Naive B cell (primary cell): ENCODE data around the gene CACNA1C. TPM values are rescaled to one million over a fixed set of nuclear protein-coding genes. Genes with fewer than 3 reads are reported as not detected.

ENCODE experiments used
- ATAC-seq, 2 donors: fragments of 150-1000 bp; cut with Tn5 transposase; 2 replicates each; pipeline ENCODE4 v1.10.0; 2021; ENCODE audit warnings: low read depth in 2 of 2, mild to moderate bottlenecking in 2 of 2, moderate library complexity in 2 of 2
- DNase-seq: peaks from one replicate; pipeline ENCODE4 v3.0.0; 2022
- H3K27ac Mint-ChIP-seq, 6 donors: one replicate each; pipeline ENCODE4 v1.8.0; 2020 to 2022; ENCODE audit warnings: mild to moderate bottlenecking in 6 of 6, mixed read lengths in 6 of 6, moderate library complexity in 5 of 6, inconsistent platforms in 2 of 6
- H3K27me3 Mint-ChIP-seq, 3 donors: one replicate each; pipeline ENCODE4 v1.8.0; 2021 to 2022; ENCODE audit warnings: mixed read lengths in 3 of 3, mild to moderate bottlenecking in 1 of 3
- H3K36me3 Mint-ChIP-seq, 2 donors: one replicate each; pipeline ENCODE4 v1.8.0; 2020 to 2022; ENCODE audit warnings: mixed read lengths in 2 of 2, inconsistent platforms in 1 of 2, mild to moderate bottlenecking in 1 of 2
- H3K4me1 Mint-ChIP-seq, 3 donors: one replicate each; pipeline ENCODE4 v1.8.0; 2020 to 2022; ENCODE audit warnings: mixed read lengths in 3 of 3, inconsistent platforms in 1 of 3, mild to moderate bottlenecking in 1 of 3, moderate library complexity in 1 of 3
- H3K4me3 Mint-ChIP-seq, 8 donors: one replicate each; pipeline ENCODE4 v1.8.0; 2020 to 2022; ENCODE audit warnings: mild to moderate bottlenecking in 8 of 8, mixed read lengths in 8 of 8, moderate library complexity in 8 of 8, inconsistent platforms in 2 of 8
- H3K9me3 Mint-ChIP-seq, 7 donors: one replicate each; pipeline ENCODE4 v1.8.0; 2020 to 2022; ENCODE audit warnings: mixed read lengths in 7 of 7, mild to moderate bottlenecking in 5 of 7, inconsistent platforms in 2 of 7, moderate library complexity in 1 of 7
- polyA plus RNA-seq, 6 donors: library from polyadenylated mRNA; unstranded; fragments of 300-500 nt; fragmentation: Illumina TruSeq; gene quantifications; one replicate each; pipeline ENCODE4 v1.2.3, GENCODE V29; 2021; ENCODE audit warnings: low read depth in 6 of 6

Gene CACNA1C
- polyA plus RNA-seq, 6 donors from 2014 or later, result 0.03 to 0.09 (median 0.06) TPM; not detected in 1

DNA sequence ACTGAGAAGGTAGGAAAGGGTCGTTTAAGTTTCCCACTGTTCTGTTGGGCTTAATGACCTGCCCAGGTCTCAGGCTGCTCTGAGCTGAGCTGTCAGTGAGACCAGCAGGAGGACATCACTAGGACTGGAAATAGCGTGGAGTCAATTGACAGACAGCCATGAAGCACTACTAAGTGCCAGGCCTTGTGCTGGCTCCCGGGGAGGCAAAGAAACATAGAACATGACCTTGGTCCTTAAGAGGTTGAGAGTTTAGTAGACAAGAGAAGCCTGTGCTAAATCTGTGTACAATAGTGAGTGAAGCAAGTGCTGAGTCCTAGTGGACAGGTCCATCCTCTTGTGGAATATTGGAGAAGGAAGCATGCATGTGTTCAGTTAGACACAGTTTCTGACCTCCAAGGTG lies 239.2 kb downstream of the CACNA1C start:
- no peaks in the 10 kb centered on the region for H3K36me3 Mint-ChIP-seq
- no peak overlapping the region for H3K4me3 Mint-ChIP-seq
- no peak for DNase-seq
- peaks cover 0 to 11% (median 0%) of the 10 kb centered on the region in 3 donors for H3K27me3 Mint-ChIP-seq
- ATAC-seq, result no peak
- H3K4me1 Mint-ChIP-seq, result peaks cover 6 to 11% (median 9%) of the 10 kb centered on the region in 3 donors
- no peak overlapping the region for H3K27ac Mint-ChIP-seq
- no peaks in the 10 kb centered on the region for H3K9me3 Mint-ChIP-seq

DNA sequence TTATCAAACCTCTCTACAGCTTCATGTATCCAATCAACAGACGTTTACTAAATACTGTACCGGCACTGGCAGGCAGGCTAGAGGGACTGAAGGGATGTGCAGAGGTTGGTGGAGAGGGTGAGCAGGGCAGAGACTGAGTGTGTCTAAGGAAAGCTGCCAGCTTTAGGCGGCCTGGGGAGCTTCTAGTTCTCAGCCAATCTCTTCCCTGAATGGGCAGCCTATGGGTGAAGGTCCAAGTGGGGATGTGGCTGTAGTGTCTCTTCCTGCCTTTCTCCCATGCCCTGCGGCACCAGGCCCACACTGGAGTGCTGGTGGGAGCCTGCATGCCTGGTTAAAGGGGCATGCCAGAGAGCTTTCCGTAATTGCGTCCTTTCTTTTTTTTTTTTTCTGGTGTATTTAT lies 239.8 kb downstream of the CACNA1C start:
- H3K27me3 Mint-ChIP-seq, result peaks cover 0 to 10% (median 0%) of the 10 kb centered on the region in 3 donors
- DNase-seq (no peak), ATAC-seq (no peak)
- no peaks in the 10 kb centered on the region for H3K9me3 Mint-ChIP-seq
- no peak overlapping the region for H3K27ac Mint-ChIP-seq
- peaks cover 7 to 15% (median 12%) of the 10 kb centered on the region in 3 donors for H3K4me1 Mint-ChIP-seq
- H3K36me3 Mint-ChIP-seq, result no peaks in the 10 kb centered on the region
- no peak overlapping the region for H3K4me3 Mint-ChIP-seq

DNA sequence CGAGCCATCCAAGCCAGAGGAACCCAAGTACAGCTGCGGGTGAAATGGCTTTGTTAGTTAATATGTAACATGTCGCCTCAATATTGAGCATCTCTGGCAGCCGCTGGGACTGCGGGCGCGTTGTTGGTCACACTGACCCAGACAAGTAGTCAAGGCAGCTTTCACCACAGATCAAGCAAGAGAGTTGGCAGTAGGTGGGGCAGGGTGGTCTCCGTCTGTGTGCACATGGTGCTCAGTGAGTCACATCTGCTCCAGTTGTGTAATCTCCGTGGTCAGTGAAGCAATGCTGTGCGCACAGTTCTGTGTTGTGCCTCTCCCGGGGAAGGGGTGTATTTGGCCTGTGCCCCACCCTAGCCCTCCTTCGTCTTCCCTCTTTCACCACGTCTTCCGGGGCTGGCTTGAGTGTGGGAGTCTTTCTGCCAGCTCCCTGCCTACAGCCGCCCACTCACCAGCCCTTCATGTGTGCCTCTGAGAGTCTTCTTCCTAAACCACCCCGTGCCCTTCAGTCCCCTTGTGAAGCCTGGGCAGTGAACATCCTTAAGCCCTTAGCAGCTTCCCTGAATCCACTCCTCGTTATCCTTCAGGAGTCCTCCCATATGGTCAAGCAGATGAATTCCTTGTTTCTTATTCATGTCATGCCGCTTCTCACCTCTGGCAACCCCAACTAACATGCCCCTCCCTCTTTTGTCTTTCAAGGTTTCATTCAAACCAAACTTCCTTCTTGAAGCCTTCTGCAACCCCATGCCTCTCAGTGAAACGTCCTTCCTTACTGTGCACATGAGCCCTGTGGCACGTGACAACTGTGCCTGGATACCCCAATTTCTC lies 242.1 kb downstream of the CACNA1C start:
- Mint-ChIP-seq H3K4me3 (peak overlapping the region in 2 of 8 donors; percentile 17 to 27), H3K27ac (peak overlapping the region in 2 of 6 donors; percentile 10 to 38), H3K36me3 (no peaks in the 10 kb centered on the region), H3K27me3 (no peaks in the 10 kb centered on the region), H3K9me3 (no peaks in the 10 kb centered on the region), H3K4me1 (peaks cover 11 to 19% (median 12%) of the 10 kb centered on the region in 3 donors)
- no peak for DNase-seq
- no peak for ATAC-seq

DNA sequence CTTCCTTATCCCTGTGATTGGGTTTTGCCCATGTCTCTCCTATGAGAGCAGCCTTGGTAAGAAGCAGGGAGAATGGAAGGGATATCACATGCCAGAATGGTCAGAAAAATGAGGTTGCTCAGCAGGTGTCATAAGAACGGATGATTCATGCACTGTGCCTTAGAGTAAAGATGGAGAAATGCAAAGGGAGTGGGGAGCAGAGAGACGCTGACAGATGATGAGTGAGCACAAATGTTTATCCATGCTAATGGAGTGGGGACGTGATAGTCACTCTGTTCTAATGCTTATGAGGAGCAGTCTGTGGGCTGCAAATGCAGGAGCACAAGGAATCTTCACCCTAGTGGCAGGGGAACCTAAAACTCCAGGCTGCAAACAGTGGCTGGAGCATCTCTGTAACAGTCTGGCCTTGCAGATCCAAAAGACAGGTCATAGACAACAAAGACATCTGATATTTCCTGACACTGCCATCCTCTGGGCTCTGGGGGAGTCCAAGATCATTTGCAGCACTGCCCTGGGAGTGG lies 243.2 kb downstream of the CACNA1C start:
- DNase-seq (no peak), ATAC-seq (no peak)
- no peak overlapping the region for H3K27ac Mint-ChIP-seq
- peaks cover 11 to 19% (median 12%) of the 10 kb centered on the region in 3 donors for H3K4me1 Mint-ChIP-seq
- H3K36me3 Mint-ChIP-seq, result no peaks in the 10 kb centered on the region
- H3K9me3 Mint-ChIP-seq, result no peaks in the 10 kb centered on the region
- H3K4me3 Mint-ChIP-seq, result peak overlapping the region in 1 of 8 donors; percentile 45
- no peaks in the 10 kb centered on the region for H3K27me3 Mint-ChIP-seq

- no peak overlapping the region for H3K4me3 Mint-ChIP-seq
- H3K9me3 Mint-ChIP-seq, result no peaks in the 10 kb centered on the region
- no peak for ATAC-seq
- peak overlapping the region in 1 of 6 donors; percentile 20 for H3K27ac Mint-ChIP-seq
- peaks cover 11 to 19% (median 12%) of the 10 kb centered on the region in 3 donors for H3K4me1 Mint-ChIP-seq
- H3K36me3 Mint-ChIP-seq, result no peaks in the 10 kb centered on the region
- no peak for DNase-seq
- H3K27me3 Mint-ChIP-seq, result no peaks in the 10 kb centered on the region
These were observed 244.2 kb downstream of the CACNA1C start for GRCh38 chr12:2297004-2297403.

DNA sequence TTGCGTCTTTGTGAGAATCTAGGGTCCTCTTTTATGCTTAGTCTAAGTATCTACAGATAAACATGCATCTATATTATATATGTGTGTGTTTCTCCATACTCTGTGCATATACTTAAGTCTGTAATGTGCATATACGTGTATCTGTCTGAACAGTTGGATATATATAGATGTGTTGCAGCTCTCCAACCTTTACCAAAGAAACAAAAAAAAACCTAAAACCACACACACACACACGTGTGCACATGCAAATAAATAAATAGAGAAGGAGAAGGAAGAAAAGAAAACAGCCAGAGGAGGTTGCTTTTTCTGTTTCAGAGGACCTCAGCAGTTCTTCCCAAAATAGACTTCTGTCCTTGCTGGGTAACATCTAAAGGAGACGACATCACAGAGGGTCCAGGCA lies 244.9 kb downstream of the CACNA1C start:
- Mint-ChIP-seq H3K27ac (no peak overlapping the region), H3K4me1 (peaks cover 11 to 19% (median 12%) of the 10 kb centered on the region in 3 donors), H3K27me3 (no peaks in the 10 kb centered on the region), H3K36me3 (no peaks in the 10 kb centered on the region), H3K4me3 (no peak overlapping the region), H3K9me3 (no peaks in the 10 kb centered on the region)
- ATAC-seq (no peak), DNase-seq (no peak)

DNA sequence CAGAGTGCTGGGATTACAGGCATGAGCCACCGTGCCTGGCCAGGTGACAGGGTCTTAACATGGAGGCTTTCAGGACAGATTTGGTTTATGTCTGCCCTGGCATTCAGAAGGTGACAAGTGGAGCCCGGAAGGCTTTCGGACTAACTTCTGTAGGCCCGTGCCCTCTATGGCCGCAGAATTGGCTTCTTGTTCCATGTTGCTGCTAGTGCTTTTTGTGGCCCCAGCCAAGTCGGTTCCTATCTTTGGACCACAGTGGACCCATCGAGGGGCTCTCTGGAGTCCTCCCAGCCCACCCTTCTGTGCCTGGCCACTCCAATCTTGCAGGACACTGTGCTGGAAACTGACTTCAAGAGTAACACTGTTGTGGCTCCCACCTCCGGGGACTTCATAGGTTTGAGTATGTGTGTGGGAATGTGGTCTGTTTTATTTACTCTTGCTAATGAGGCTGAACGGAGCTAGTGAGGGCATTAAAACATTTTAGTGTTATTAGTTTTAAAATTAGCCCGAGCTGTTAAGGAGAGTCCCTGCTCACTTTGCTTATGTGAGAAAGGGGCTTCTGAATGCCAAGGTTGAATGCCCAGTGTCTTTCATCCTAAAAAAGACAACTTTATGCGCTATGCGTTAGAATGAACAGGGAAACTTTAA lies 245.9 kb downstream of the CACNA1C start:
- ATAC-seq, result no peak
- no peak overlapping the region for H3K4me3 Mint-ChIP-seq
- H3K9me3 Mint-ChIP-seq, result no peaks in the 10 kb centered on the region
- no peak for DNase-seq
- H3K27me3 Mint-ChIP-seq, result no peaks in the 10 kb centered on the region
- H3K36me3 Mint-ChIP-seq, result no peaks in the 10 kb centered on the region
- H3K27ac Mint-ChIP-seq, result no peak overlapping the region
- H3K4me1 Mint-ChIP-seq, result peaks cover 11 to 21% (median 12%) of the 10 kb centered on the region in 3 donors

DNA sequence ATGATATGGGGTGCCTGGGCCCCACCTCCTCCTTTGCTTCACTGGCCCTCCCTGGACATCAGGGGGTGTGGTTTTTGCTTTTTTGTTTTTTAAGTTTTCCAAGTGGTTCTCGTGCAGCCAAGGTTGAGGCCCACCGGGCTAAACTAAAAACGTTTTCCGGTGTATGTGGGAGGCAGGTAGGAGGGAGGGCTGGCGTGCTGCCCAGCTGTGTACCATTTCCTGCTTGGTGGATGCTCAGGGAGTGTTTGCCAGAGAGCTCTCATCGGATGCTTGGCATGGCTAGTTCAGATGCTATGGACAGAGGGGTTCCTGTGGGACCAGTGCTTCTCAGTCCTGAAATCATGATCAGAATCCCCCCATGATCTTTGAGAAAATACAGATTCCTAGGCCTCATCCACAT lies 246.4 kb downstream of the CACNA1C start:
- Mint-ChIP-seq H3K4me1 (peaks cover 11 to 20% (median 12%) of the 10 kb centered on the region in 3 donors), H3K36me3 (no peaks in the 10 kb centered on the region), H3K27ac (no peak overlapping the region), H3K9me3 (no peaks in the 10 kb centered on the region), H3K4me3 (no peak overlapping the region), H3K27me3 (no peaks in the 10 kb centered on the region)
- no peak for DNase-seq
- no peak for ATAC-seq

GRCh38 chr12:2300168-2300567 lies 247.4 kb downstream of the CACNA1C start:
- Mint-ChIP-seq H3K9me3 (no peaks in the 10 kb centered on the region), H3K4me1 (peaks cover 7 to 13% (median 7%) of the 10 kb centered on the region in 3 donors), H3K4me3 (no peak overlapping the region), H3K36me3 (no peaks in the 10 kb centered on the region), H3K27ac (no peak overlapping the region), H3K27me3 (no peaks in the 10 kb centered on the region)
- no peak for ATAC-seq
- no peak for DNase-seq

DNA sequence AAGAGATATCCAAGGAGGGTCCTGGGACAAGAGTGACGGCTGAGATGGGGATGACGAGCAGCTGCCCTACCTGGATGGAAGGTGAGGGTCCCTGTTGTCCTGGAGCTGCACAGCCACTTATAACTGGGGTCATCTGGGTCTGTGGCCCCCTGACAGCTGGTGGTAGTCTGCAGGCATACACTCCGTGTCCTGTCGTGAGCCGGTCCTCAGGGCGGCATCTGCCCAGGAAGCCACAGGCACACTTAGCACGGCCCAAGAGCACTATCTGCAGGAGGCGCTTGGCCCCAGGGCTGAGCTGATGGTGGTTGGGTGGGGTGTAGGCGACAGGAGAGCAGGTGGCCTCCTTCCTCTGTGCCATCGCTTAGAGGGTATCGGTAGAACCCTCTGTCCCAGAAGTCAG lies 248.1 kb downstream of the CACNA1C start:
- peaks cover 5 to 11% (median 5%) of the 10 kb centered on the region in 3 donors for H3K4me1 Mint-ChIP-seq
- H3K27me3 Mint-ChIP-seq, result no peaks in the 10 kb centered on the region
- DNase-seq (no peak), ATAC-seq (no peak)
- peak overlapping the region in 1 of 8 donors; percentile 28 for H3K4me3 Mint-ChIP-seq
- H3K9me3 Mint-ChIP-seq, result no peaks in the 10 kb centered on the region
- H3K36me3 Mint-ChIP-seq, result no peaks in the 10 kb centered on the region
- no peak overlapping the region for H3K27ac Mint-ChIP-seq

DNA sequence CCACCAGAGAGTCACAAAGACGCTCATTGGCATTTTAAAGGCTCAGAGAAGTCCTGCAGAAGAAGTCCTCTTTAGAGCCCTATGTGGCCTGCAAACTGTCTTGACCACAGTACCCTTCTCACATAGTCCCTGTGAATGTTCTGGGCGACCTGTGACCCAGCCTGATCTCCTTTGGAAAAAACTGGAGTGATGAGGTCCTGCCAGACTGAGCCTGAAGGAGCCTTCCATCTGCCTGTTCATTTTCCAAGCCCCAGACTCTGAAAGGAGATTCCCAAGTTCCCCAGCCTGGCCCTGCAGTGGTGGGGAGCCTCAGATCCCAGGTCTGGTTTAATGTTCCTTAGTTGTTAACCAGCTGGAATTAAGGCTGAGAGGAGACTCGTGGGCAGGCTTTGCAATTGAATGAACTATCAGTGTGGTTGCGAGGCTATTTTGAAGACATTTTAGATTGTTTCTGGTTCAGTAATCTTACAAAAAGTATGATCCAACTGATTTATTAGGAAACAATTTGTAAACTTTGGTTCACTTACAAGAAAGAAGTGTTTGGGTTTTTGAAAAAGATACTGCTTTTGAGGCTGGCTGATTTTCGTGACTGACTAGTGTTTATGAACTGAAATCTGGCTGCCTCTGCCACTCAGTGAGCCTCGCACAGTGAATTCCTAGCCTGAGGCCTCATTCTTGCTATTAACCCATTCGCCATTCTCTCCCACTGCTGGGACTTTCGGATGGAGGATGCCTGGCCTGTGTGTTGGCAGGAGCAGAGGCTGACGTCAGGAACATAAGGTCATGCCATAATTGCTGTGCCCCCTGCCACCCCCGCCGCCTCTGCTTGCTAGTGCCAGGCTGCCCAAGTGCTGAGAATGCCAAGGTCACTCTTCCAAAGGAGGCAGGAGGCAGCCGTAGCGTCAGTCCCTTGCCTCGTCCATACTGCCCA lies 249.0 kb downstream of the CACNA1C start:
- peaks cover 5 to 18% (median 5%) of the 10 kb centered on the region in 3 donors for H3K4me1 Mint-ChIP-seq
- DNase-seq (no peak), ATAC-seq (no peak)
- H3K27me3 Mint-ChIP-seq, result no peaks in the 10 kb centered on the region
- H3K9me3 Mint-ChIP-seq, result no peaks in the 10 kb centered on the region
- no peak overlapping the region for H3K27ac Mint-ChIP-seq
- peak overlapping the region in 1 of 8 donors; percentile 45 for H3K4me3 Mint-ChIP-seq
- no peaks in the 10 kb centered on the region for H3K36me3 Mint-ChIP-seq

DNA sequence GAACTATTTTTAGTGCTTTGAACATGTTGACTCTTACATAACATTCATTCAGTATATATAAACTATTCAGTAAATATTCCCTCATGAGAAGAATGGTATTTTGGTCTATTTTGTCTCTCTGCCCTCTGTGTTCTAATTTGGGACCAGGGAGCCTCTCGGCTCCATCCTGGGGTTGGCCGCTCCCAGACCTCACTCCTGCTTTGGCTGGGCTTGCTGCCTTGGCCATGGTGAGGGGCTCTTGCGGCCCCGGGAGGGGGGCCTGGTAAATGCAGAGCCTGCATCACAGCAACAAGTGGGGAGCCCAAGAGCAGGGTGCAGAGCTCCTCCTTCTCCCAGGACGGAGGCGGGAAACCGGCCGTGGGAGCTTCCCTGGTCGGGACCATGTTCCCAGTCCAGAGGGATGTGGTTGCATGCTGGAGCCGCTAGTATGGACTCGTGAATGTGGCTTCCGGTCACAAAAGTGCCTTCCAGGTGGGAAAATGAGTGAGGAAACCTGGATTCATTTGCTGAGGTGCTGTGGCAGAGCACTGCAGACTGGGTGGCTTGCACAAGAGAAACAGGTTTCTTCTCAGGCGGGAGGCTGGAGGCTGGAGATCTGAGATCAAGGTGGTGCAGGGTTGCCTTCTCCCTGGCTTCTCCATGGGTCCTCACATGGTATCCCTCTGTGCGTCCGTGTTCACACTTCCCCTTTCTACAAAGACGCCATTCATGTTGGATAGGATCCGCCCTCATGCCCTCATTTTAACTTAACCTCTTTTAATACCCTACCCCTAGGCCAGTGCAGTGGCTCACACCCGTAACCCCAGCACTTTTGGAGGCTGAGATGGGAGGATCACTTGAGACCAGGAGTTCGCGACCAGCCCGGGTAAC lies 250.2 kb downstream of the CACNA1C start:
- H3K27me3 Mint-ChIP-seq, result no peaks in the 10 kb centered on the region
- peaks cover under 1 to 17% (median 6%) of the 10 kb centered on the region in 3 donors for H3K4me1 Mint-ChIP-seq
- DNase-seq, result no peak
- peak overlapping the region in 1 of 6 donors; percentile 21 for H3K27ac Mint-ChIP-seq
- ATAC-seq, result no peak
- no peaks in the 10 kb centered on the region for H3K36me3 Mint-ChIP-seq
- H3K4me3 Mint-ChIP-seq, result no peak overlapping the region
- H3K9me3 Mint-ChIP-seq, result no peaks in the 10 kb centered on the region
